Activated CD4-positive, alpha-beta T cell treated with anti-CD3 and anti-CD28 coated beads for 36 hours (primary cell): ENCODE measurements around the gene TMEM41B. TPM values are rescaled to one million over a fixed set of nuclear protein-coding genes. Genes with fewer than 3 reads are reported as not detected.
"Not testable (repeated sequence)": the region's sequence is repeated elsewhere in the genome, so short reads cannot be mapped to it uniquely, and the experiment has no call there.

Source experiments
- ATAC-seq: fragments of 200-7000 bp; cut with Tn5 transposase; one replicate; pipeline ENCODE4 v1.10.0; 2021; ENCODE audit warnings: mild to moderate bottlenecking, moderate library complexity
- CTCF ChIA-PET: fragments of 350-600 bp; sonication (Branson Sonifier 250); formaldehyde crosslinking; loops from one replicate; lab custom pipeline; 2021; ENCODE audit warnings: antibody characterized with exemption; lab: Charles Lee
- POLR2A ChIA-PET: fragments of 350-600 bp; sonication (Branson Sonifier 250); formaldehyde crosslinking; loops from one replicate; lab custom pipeline; 2021; ENCODE audit warnings: antibody characterized with exemption, inconsistent platforms; lab: Charles Lee
- DNase-seq: peaks from one replicate; pipeline ENCODE4 v3.0.0-alpha.2; 2020
- H3K27ac Mint-ChIP-seq: one replicate; pipeline ENCODE4 v1.8.0; 2021; ENCODE audit warnings: mixed read lengths
- H3K27me3 Mint-ChIP-seq: one replicate; pipeline ENCODE4 v1.8.0; 2021; ENCODE audit warnings: mixed read lengths
- H3K36me3 Mint-ChIP-seq: one replicate; pipeline ENCODE4 v1.8.0; 2021; ENCODE audit warnings: low read depth, mixed read lengths
- H3K4me1 Mint-ChIP-seq: one replicate; pipeline ENCODE4 v1.8.0; 2021; ENCODE audit warnings: mixed read lengths
- H3K4me3 Mint-ChIP-seq: one replicate; pipeline ENCODE4 v1.8.0; 2021; ENCODE audit warnings: mild to moderate bottlenecking, moderate library complexity, mixed read lengths
- H3K9me3 Mint-ChIP-seq: one replicate; pipeline ENCODE4 v1.8.0; 2021; ENCODE audit warnings: low read depth, mixed read lengths
- intact Hi-C, 2 experiments: fragments of 100-400 bp; cut with DNase I in 1 of 2; cut with micrococcal nuclease in 1 of 2; formaldehyde crosslinking; loops; one replicate each; pipeline versions ENCODE4 v1.14.2 to v1.15.1; 2022 to 2024; cut with DNase I, micrococcal nuclease
- total RNA-seq, 2 experiments: library from RNA; stranded (reverse); gene quantifications; one replicate each; pipeline ENCODE4 v1.2.3, GENCODE V29; 2021

Gene TMEM41B
- total RNA-seq, 2 experiments from 2014 or later: 20.2 to 29.3 TPM

DNA sequence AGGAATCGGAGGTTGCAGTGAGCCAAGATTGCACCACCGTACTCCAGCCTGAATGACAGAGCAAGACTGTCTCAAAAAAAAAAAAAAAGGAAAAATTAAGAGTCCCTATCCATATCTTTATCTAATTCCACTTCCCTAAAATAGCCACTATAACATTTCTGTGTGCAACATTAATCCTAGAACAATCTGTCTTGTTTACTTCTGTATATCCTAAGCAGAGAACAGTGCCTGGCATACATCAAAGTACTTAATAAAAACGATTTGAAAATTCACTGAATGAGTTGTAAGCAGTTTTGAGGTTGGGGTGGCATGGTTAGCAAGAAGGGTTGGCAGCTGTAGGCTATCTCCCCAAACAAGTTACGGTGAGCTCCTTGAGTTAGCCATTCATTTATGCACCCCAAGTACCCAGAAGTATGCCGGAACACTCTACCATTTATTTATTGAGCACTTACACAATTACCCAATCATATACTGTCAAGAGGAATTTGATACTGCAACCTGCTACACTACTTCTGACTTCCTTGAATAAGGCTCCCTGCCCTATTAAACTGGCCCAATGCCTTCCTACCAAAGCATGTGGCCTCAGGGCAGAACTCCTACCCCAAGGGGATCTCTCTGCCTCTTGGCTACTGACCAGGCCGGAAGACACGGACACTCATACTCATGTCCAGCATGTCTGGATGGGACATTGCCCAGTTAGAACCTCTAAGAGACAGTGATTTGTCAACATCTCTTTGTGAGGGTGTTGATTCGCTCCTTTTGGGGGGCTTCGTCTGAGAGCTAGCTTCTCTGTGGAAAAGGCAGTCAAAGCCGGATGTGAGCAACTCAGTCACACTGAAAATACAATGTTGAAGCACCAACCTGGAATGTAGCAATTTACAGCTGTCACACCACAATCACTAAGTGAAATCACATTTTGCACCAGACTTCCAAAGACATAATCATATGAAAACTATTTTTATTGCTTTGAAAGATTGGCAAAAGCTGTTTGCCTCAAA lies 16.3 kb upstream of the TMEM41B start:
- no peaks in the 10 kb centered on the region for H3K27me3 Mint-ChIP-seq
- H3K9me3 Mint-ChIP-seq: no peaks in the 10 kb centered on the region
- H3K27ac Mint-ChIP-seq: no peak overlapping the region
- no peak overlapping the region for H3K4me3 Mint-ChIP-seq
- ChIA-PET CTCF (interaction anchor here (0.6 to 1.2 kb wide), 2 partner anchors 11 to 98 kb away, joined by 3 to 4 read pairs; no protein-coding TSS in a partner anchor), POLR2A (interaction anchor here (0.7 kb wide), 1 partner anchor 16 kb away, joined by 7 read pairs; no protein-coding TSS in a partner anchor)
- intact Hi-C loops: loop anchor here in 1 of 2 experiments (2.0 kb wide), 1 partner anchor 20 kb away; no protein-coding TSS in a partner anchor
- H3K36me3 Mint-ChIP-seq: no peaks in the 10 kb centered on the region
- ATAC-seq: no peak
- H3K4me1 Mint-ChIP-seq: peaks cover 3% of the 10 kb centered on the region
- no peak for DNase-seq

DNA sequence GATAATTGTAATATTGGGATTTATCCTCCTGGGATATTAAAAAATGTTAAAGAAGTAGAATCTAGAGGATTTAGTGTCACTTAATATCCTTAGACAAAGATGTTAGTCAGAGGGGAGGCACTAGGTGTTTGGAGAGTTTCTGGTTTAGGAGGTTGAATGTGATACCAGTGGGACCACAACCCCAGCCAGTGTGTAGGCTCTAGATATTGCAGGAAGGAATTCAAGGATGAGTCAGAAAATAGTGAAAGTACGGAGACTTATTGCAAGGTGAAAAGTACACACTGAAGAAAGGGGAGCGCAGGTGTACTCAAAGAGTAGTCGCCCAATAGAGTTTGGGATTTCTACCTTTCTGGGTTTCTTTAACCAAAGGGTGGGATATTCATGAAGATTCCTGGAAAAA lies 5.7 kb upstream of the TMEM41B start:
- no peak overlapping the region for H3K4me3 Mint-ChIP-seq
- H3K27ac Mint-ChIP-seq: no peak overlapping the region
- ATAC-seq (peak; percentile 61), DNase-seq (peak; percentile 12)
- intact Hi-C loops: no loop called here
- H3K4me1 Mint-ChIP-seq: peaks cover 5% of the 10 kb centered on the region
- H3K36me3 Mint-ChIP-seq: no peaks in the 10 kb centered on the region
- no peaks in the 10 kb centered on the region for H3K9me3 Mint-ChIP-seq
- ChIA-PET POLR2A (no interaction called here), CTCF (no interaction called here)
- peaks cover 18% of the 10 kb centered on the region for H3K27me3 Mint-ChIP-seq

DNA sequence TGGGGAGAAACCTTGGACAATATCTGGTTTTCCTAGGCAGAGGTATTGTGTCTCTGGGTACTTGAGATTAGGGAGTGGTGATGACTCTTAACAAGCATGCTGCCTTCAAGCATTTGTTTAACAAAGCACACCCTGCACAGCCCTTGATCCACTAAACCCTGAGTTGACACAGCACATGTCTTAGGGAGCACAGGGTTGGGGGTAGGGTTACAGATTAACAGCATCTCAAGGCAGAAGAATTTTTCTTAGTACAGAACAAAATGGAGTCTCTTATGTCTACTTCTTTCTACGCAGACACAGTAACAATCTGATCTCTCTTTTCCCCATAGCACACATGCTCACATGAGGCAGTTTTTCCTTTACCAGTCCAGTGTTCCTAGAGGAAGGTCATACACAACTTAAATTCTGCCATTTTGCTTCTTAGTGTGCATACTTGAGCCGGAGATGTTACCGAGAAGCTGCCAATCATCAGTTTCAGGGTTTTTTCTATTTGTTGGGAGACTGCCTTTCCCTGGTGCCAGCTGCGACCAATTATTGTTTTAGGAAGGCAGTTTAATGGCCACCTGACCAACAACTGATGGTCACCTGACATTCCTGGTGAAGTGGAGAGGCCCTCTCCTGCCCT lies 5.1 kb upstream of the TMEM41B start:
- peaks cover 18% of the 10 kb centered on the region for H3K27me3 Mint-ChIP-seq
- H3K4me3 Mint-ChIP-seq, CTCF ChIA-PET, intact Hi-C loops, ATAC-seq, H3K9me3 Mint-ChIP-seq, H3K36me3 Mint-ChIP-seq, DNase-seq, POLR2A ChIA-PET, H3K27ac Mint-ChIP-seq, H3K4me1 Mint-ChIP-seq: not testable (repeated sequence)

DNA sequence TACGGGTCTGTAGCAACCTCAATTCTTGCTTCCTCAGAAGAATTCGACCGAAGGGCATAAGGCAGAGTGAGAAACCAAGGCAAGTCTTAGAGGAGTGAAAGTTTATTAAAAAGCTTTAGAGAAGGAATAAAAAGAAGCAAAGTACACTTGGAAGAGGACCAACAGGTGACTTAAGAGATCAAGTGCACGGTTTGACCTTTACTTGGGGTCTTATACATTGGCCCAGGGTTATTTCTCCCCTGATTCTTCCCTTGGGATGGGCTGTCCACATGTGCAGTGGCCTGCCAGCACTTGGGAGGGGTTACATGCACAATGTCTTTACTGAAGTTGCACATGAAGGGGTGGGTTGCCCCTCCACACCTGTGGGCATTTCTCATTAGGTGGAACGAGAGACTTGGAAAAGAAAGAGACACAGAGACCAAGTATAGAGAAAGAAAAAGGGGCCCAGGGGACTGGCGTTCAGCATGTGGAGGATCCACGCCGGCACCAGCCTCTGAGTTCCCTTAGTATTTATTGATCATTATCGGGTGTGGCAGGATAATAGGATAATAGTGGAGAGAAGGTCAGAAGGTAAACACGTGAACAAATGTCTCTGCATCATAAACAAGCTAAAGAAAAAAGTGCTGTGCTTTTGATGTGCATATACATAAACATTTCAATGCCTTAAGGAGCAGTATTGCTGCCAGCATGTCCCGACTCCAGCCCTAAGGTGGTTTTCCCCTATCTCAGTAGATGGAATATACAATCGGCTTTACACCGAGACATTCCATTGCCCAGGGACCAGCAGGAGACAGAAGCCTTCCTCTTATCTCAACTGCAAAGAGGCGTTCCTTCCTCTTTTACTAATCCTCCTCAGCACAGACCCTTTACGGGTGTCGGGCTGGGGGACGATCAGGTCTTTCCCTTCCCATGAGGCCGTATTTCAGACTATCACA lies 4.3 kb upstream of the TMEM41B start:
- POLR2A ChIA-PET, H3K9me3 Mint-ChIP-seq, H3K27ac Mint-ChIP-seq, CTCF ChIA-PET, intact Hi-C loops, ATAC-seq, H3K36me3 Mint-ChIP-seq, DNase-seq, H3K4me3 Mint-ChIP-seq: not testable (repeated sequence)
- peaks cover 11% of the 10 kb centered on the region for H3K4me1 Mint-ChIP-seq
- peaks cover 18% of the 10 kb centered on the region for H3K27me3 Mint-ChIP-seq

DNA sequence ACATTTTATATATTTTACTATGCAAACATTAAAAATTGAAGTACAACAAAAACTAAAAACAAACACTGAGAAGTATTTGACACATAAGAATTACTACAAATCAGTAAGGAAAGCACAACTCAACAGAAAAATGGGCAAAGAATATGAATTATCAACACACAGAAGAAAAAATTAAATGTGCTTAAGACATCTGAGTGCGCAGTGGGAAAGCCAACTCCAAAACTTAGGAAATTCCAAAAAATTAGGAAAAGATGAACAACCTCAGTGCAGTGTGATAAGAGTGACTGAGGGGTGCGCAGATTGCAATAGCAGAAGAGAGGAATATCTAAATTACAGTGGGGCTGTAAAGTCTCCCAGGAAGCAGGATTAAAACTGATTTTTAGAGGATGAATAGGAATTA lies 1.9 kb upstream of the TMEM41B start:
- Mint-ChIP-seq H3K9me3 (no peaks in the 10 kb centered on the region), H3K36me3 (peaks cover 8% of the 10 kb centered on the region), H3K27me3 (peaks cover 18% of the 10 kb centered on the region), H3K27ac (no peak overlapping the region), H3K4me1 (peaks cover 31% of the 10 kb centered on the region), H3K4me3 (no peak overlapping the region)
- DNase-seq (no peak), ATAC-seq (no peak)
- ChIA-PET POLR2A (interaction anchor here (1.2 kb wide), 1 partner anchor 69 kb away, joined by 3 read pairs; no protein-coding TSS in a partner anchor), CTCF (interaction anchor here (1.0 to 1.5 kb wide), 2 partner anchors 38 to 70 kb away, joined by 3 read pairs; no protein-coding TSS in a partner anchor)
- intact Hi-C loops: no loop called here

DNA sequence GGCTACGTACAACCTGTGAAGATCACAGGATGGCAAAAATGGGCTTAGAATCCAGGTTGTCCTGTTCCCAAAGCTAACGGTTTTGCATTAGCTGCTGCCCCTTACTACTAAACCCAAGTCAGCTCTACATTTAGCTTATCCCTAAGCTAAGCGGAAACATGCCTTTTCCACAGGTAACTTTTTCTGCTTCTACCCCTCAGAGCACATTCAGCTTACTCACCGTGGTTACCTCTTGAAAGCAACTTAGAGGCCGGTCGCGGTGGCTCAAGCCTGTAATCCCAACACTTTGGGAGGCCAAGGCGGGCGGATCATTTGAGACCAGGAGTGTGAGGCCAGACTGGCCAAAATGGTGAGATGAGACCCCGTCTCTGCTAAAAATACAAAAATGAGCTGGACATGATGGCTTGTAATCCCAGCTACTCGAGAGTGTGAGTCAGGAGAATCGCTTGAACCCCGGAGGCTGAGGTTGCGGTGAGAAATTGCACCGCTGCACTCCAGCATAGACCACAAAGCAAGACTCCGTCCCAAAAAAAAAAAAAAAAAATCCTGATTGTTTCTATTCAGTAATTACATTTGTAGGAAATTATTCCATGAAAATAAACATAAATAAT lies 790 bp upstream of the TMEM41B start:
- Mint-ChIP-seq H3K27me3 (peaks cover 15% of the 10 kb centered on the region), H3K27ac (peak overlapping the region; percentile 91), H3K9me3 (no peaks in the 10 kb centered on the region), H3K4me3 (peak overlapping the region; percentile 99), H3K4me1 (peaks cover 38% of the 10 kb centered on the region), H3K36me3 (peaks cover 12% of the 10 kb centered on the region)
- ATAC-seq (no peak), DNase-seq (peak; percentile 13)
- ChIA-PET CTCF (interaction anchor here (0.6 to 1.5 kb wide), 9 partner anchors 22 to 220 kb away, joined by 3 to 5 read pairs (median 3); no protein-coding TSS in a partner anchor), POLR2A (interaction anchor here (0.6 to 1.1 kb wide), 8 partner anchors 15 to 350 kb away, joined by 3 to 7 read pairs (median 4); no protein-coding TSS in a partner anchor)
- intact Hi-C loops: loop anchor here in 1 of 2 experiments (2.0 kb wide), 2 partner anchors 104 to 1494 kb away; partner anchors contain the start of gene EIF4G2

DNA sequence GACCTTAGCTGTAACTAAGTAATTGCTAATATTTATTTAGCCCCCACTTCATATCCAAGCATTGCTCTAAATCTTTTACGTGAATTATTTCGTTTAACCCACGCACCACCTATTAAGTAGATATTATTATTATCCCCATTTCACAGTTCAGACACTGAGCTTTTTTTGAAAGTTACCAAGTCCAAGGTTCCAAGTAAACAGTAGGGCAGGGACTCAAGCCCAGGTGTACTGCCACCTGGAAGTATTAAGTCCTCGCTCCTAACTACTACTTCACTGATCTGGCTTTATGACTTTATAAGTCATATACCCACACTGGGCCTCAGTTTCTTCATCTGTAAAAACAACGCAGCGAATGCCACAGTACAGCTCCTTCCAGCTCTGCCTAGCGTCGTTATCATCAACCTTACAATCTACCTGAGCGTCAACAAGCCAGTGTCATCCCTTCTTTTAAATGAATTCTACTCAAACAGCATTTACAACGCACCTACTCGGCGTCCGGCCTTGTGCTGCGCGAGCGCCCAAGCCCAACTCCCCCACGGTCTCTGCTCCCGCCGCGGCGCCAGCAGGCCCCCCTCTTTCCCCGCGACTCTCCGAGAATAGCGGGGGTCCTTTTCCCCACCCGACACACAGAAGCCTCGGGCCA lies 624 bp downstream of the TMEM41B start:
- ATAC-seq (no peak), DNase-seq (peak; percentile 49)
- ChIA-PET POLR2A (interaction anchor here (0.6 to 1.6 kb wide), 6 partner anchors 50 to 349 kb away, joined by 3 to 14 read pairs (median 6); partner anchors contain the start of genes DENND5A, IPO7 and ZNF143), CTCF (interaction anchor here (0.8 to 1.7 kb wide), 6 partner anchors 33 to 180 kb away, joined by 3 to 6 read pairs (median 3); no protein-coding TSS in a partner anchor)
- H3K27ac Mint-ChIP-seq: peak overlapping the region; percentile 99
- intact Hi-C loops: loop anchor here (1.0 to 5.0 kb wide), 15 partner anchors 49 to 1495 kb away; partner anchors contain the start of genes IPO7 (in 2 of the 2), ADM (in 1 of the 2), AKIP1 (in 1 of the 2) and EIF4G2 (in 1 of the 2)
- H3K4me3 Mint-ChIP-seq: peak overlapping the region; percentile 99
- no peaks in the 10 kb centered on the region for H3K9me3 Mint-ChIP-seq
- H3K36me3 Mint-ChIP-seq: peaks cover 16% of the 10 kb centered on the region
- H3K27me3 Mint-ChIP-seq: peaks cover 10% of the 10 kb centered on the region
- peaks cover 38% of the 10 kb centered on the region for H3K4me1 Mint-ChIP-seq

DNA sequence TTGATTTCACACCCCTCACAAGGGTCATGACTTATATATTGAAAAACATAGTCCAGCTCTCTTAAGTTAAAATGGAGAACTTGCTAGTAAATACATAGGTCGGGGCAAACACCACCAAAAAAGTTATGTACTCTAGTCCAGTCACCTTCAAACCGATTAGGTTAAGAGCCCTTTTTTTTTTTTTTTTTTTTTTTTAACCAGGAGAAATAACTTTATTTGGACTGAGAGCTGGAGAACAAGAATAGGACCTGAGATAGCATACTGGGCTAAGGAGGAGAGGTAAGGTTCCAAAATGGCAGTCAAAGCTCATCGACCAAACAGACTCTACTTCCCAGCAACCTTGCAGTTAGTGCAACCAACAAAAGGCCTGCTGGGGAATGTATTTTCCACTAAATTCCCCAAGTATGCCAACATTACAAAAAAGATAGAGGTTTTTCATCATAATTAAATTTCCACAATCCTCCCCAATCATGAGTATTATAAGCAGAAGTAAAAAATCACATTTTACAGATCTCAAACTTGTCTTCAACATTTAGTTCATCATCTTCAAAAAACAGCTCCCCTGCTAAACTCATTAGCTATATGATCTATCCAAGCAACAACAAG lies 3.8 kb downstream of the TMEM41B start:
- peak overlapping the region; percentile 2 for H3K27ac Mint-ChIP-seq
- DNase-seq: no peak
- CTCF ChIA-PET: interaction anchor here (0.6 to 1.1 kb wide), 2 partner anchors 9 to 12 kb away, joined by 3 read pairs; no protein-coding TSS in a partner anchor
- no peak overlapping the region for H3K4me3 Mint-ChIP-seq
- H3K36me3 Mint-ChIP-seq: peaks cover 25% of the 10 kb centered on the region
- no peak for ATAC-seq
- POLR2A ChIA-PET: interaction anchor here (0.6 to 0.7 kb wide), 2 partner anchors 79 to 151 kb away, joined by 4 to 7 read pairs; no protein-coding TSS in a partner anchor
- H3K27me3 Mint-ChIP-seq: no peaks in the 10 kb centered on the region
- intact Hi-C loops: loop anchor here in 1 of 2 experiments (5.0 kb wide), 1 partner anchor 997 kb away; the partner anchor contains the start of gene ADM
- no peaks in the 10 kb centered on the region for H3K9me3 Mint-ChIP-seq
- H3K4me1 Mint-ChIP-seq: peaks cover 48% of the 10 kb centered on the region

DNA sequence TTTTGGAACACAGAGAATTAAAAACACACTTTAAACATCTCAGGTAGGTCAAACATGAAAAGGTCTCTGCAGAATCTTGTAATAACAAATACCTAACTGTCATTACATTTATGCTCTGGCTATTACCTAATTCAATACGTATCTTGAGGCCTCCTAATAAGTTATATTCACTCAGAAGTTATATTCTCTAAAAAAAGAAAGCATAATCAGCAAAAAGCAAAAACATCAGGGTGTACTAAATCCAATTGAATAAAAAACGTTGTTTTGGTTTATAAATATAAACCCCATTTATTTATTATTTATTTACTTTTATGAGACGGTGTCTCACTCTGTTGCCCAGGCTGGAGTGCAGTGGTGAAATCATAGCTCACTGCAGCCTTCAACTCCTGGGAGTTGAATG lies 10.2 kb downstream of the TMEM41B start:
- H3K4me1 Mint-ChIP-seq: peaks cover 10% of the 10 kb centered on the region
- no peak for ATAC-seq
- DNase-seq: no peak
- H3K9me3 Mint-ChIP-seq: no peaks in the 10 kb centered on the region
- peaks cover 10% of the 10 kb centered on the region for H3K36me3 Mint-ChIP-seq
- intact Hi-C loops: no loop called here
- CTCF ChIA-PET: interaction anchor here (0.7 to 1.6 kb wide), 2 partner anchors 9 to 170 kb away, joined by 4 to 5 read pairs; no protein-coding TSS in a partner anchor
- POLR2A ChIA-PET: interaction anchor here (0.6 kb wide), 1 partner anchor 41 kb away, joined by 4 read pairs; no protein-coding TSS in a partner anchor
- no peak overlapping the region for H3K27ac Mint-ChIP-seq
- no peaks in the 10 kb centered on the region for H3K27me3 Mint-ChIP-seq
- H3K4me3 Mint-ChIP-seq: no peak overlapping the region
